Measurements from ENCODE around the gene LIMS2. TPM values are rescaled to one million over a fixed set of nuclear protein-coding genes. Genes with fewer than 3 reads are reported as not detected.

LIMS2 gene
- total and polyA plus RNA-seq, 4 donors, result 6.0 to 177 (median 73.3) TPM

GRCh38 chr2:127701651-127702394 lies 26.5 kb upstream of the LIMS2 start:
- Histone ChIP-seq H3K4me1 (ENCODE audit: control insufficient read depth, insufficient read depth, low read length) (peaks cover 27% of the 10 kb centered on the region), H3K9me3 (ENCODE audit: control insufficient read depth, insufficient read depth, low read length) (no peaks in the 10 kb centered on the region), H3K4me3 (ENCODE audit: low read depth, low read length) (peak overlapping the region; percentile 73), H3K36me3 (ENCODE audit: control insufficient read depth, insufficient read depth, low read length) (peaks cover 17% of the 10 kb centered on the region), H3K27me3 (ENCODE audit: control insufficient read depth, insufficient read depth, low read length) (no peaks in the 10 kb centered on the region), H3K27ac (ENCODE audit: low read depth, low read length) (peak overlapping the region; percentile 95)
- DNase-seq (ENCODE audit: low read depth in 4 of 6, low spot score in 6 of 6), result peak in 5 of 6 donors; percentile 24 to 87 (median 57)
- under 1% methylated on average over 108 of the region's 108 CpGs for whole genome bisulfite sequencing (ENCODE audit: insufficient coverage)

GRCh38 chr2:127701193-127701650 lies 25.9 kb upstream of the LIMS2 start, which contains the start of gene SFT2D3:
TSS of gene SFT2D3 (plus strand) at chr2:127701497. CDS start at chr2:127701529, 32 bp downstream.
- H3K4me1 ChIP-seq (ENCODE audit: control insufficient read depth, insufficient read depth, low read length), result peaks cover 22% of the 10 kb centered on the region
- H3K9me3 ChIP-seq (ENCODE audit: control insufficient read depth, insufficient read depth, low read length), result no peaks in the 10 kb centered on the region
- peak within 1 kb of the TSS; percentile 73 for H3K4me3 ChIP-seq (ENCODE audit: low read depth, low read length)
- DNase-seq (ENCODE audit: low read depth in 4 of 6, low spot score in 6 of 6), result peak; percentile 68 to 97 (median 81)
- H3K27me3 ChIP-seq (ENCODE audit: control insufficient read depth, insufficient read depth, low read length), result no peaks in the 10 kb centered on the region
- WGBS (ENCODE audit: insufficient coverage), result 0% methylated on average over 44 of the region's 44 CpGs
- H3K27ac ChIP-seq (ENCODE audit: low read depth, low read length), result peak within 1 kb of the TSS; percentile 95
- peaks cover 12% of the 10 kb centered on the region for H3K36me3 ChIP-seq (ENCODE audit: control insufficient read depth, insufficient read depth, low read length)

DNA sequence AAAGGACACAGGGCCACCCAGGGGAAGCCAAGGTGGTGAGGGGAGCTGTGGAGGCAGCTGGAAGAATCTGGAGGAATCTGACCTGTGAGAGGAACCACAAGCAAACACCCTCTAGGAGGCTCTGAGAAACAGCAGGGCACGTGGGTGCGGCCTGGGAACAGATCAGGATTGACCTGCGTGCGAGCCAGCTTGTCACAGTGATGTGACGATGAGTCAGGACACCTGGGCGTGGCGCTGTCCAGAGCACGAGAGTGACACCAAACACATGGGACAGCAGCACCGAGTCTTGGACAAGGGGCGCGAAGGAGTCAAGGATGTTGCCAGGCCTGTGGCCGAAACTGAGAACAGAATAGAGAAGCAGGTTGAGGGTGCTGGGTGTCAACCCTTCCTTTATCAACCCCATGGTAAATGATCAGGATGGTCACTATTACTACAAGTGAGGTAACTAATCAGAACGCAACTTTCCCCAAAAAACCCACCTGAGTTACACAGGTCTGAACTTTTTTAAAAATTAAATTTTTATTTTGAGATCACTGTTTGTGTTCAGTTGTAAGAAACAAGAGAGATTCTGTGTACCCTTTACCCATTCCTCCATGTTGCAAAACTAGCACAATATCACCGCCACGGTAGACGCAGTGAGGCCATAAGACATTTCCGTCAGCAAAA lies 25.3 kb upstream of the LIMS2 start:
- Histone ChIP-seq H3K27ac (ENCODE audit: low read depth, low read length) (peak overlapping the region; percentile 95), H3K36me3 (ENCODE audit: control insufficient read depth, insufficient read depth, low read length) (peaks cover 8% of the 10 kb centered on the region), H3K9me3 (ENCODE audit: control insufficient read depth, insufficient read depth, low read length) (no peaks in the 10 kb centered on the region), H3K27me3 (ENCODE audit: control insufficient read depth, insufficient read depth, low read length) (no peaks in the 10 kb centered on the region), H3K4me3 (ENCODE audit: low read depth, low read length) (peak overlapping the region; percentile 73), H3K4me1 (ENCODE audit: control insufficient read depth, insufficient read depth, low read length) (peaks cover 23% of the 10 kb centered on the region)
- DNase-seq (ENCODE audit: low read depth in 4 of 6, low spot score in 6 of 6), result peak in 1 of 6 donors; percentile 1
- WGBS (ENCODE audit: insufficient coverage), result 47% methylated on average over 9 of the region's 17 CpGs

DNA sequence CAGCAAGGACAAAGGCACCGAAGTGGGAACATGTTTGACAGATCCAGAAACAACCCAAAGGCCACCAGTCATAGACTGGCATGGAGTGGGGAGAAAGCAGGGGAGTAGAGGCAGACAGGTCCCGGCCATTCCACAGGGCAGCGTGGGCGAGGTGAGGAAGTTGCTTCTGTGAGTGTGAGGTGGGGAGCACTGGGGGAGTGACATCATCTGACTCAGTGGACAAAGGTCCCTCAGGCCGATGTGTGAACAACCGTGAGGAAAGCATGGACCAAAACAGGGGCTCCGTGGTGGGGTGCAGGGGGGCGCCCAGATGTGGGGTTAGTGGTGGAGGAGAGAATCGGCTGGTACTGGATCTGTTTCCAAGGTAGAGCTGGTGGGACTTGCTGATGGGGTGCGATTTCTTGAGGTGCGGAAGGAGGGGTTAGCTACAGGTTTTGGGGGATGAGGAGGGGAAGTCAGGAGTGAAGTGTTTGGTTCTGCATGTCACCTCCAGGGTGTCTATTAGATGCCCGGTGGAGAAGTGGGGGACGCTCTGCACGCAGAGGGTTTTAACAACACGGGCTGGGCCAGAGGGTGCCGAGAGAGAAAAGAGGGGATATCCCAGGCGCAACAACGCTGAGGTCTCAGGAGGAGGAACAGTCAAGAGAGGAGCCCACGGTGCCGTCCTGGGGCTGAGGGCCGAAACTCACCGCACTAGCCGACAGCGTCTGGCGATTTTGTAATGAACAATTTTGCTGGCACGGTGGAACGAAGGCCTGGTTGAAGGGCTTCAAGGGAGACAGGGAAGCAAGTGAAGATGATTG lies 23.4 kb upstream of the LIMS2 start:
- Histone ChIP-seq H3K27me3 (ENCODE audit: control insufficient read depth, insufficient read depth, low read length) (no peaks in the 10 kb centered on the region), H3K9me3 (ENCODE audit: control insufficient read depth, insufficient read depth, low read length) (no peaks in the 10 kb centered on the region), H3K27ac (ENCODE audit: low read depth, low read length) (no peak overlapping the region), H3K36me3 (ENCODE audit: control insufficient read depth, insufficient read depth, low read length) (peaks cover 5% of the 10 kb centered on the region), H3K4me1 (ENCODE audit: control insufficient read depth, insufficient read depth, low read length) (peaks cover 20% of the 10 kb centered on the region), H3K4me3 (ENCODE audit: low read depth, low read length) (no peak overlapping the region)
- DNase-seq (ENCODE audit: low read depth in 4 of 6, low spot score in 6 of 6), result no peak
- WGBS (ENCODE audit: insufficient coverage), result 91% methylated on average over 25 of the region's 27 CpGs

DNA sequence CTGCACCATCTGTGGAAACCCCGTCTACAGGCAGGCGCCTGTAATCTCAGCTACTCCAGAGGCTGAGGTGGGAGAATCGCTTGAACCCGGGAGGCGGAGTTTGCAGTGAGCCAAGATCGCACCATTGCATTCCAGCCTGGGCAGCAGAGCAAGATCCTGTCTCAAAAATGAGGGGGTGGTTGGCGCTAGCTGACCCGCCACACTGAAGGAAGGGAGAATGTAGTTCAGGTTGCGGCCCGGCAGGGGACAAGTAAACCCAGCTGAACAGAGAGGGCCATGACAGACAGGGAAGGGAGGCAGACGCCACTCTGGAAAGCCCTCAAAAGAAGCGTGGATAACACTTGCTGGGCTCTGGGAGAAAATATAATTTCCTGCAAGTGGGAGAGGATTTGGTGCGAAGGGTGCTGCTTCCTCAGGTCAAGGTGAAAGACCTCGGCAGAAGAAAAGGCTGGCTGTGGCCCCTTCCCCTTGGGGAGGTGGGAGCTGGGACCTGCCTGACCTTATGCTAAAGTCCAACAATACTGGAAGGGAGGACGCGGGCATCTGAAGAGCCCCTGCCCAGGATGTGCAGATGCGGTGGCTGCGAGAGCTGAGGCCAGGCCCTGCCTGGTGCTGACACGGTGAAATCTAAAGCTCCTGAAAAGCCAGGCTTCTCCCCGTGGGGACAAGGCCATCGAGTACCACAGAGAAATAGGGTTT lies 22.3 kb upstream of the LIMS2 start:
- WGBS (ENCODE audit: insufficient coverage), result 92% methylated on average over 21 of the region's 21 CpGs
- no peak for DNase-seq (ENCODE audit: low read depth in 4 of 6, low spot score in 6 of 6)
- H3K4me1 ChIP-seq (ENCODE audit: control insufficient read depth, insufficient read depth, low read length), result peaks cover 13% of the 10 kb centered on the region

GRCh38 chr2:127695491-127696472 lies 20.5 kb upstream of the LIMS2 start:
- peaks cover 9% of the 10 kb centered on the region for H3K4me1 ChIP-seq (ENCODE audit: control insufficient read depth, insufficient read depth, low read length)
- peak in 2 of 6 donors; percentile 48 to 59 for DNase-seq (ENCODE audit: low read depth in 4 of 6, low spot score in 6 of 6)
- no peak overlapping the region for H3K4me3 ChIP-seq (ENCODE audit: low read depth, low read length)
- no peak overlapping the region for H3K27ac ChIP-seq (ENCODE audit: low read depth, low read length)
- WGBS (ENCODE audit: insufficient coverage), result 45% methylated on average over 50 of the region's 52 CpGs
- H3K36me3 ChIP-seq (ENCODE audit: control insufficient read depth, insufficient read depth, low read length), result peaks cover 5% of the 10 kb centered on the region
- H3K27me3 ChIP-seq (ENCODE audit: control insufficient read depth, insufficient read depth, low read length), result no peaks in the 10 kb centered on the region
- H3K9me3 ChIP-seq (ENCODE audit: control insufficient read depth, insufficient read depth, low read length), result no peaks in the 10 kb centered on the region

More for the DNA sequence above, 22.3 kb upstream of the LIMS2 start:
- no peak overlapping the region for H3K4me3 ChIP-seq (ENCODE audit: low read depth, low read length)
- H3K27me3 ChIP-seq (ENCODE audit: control insufficient read depth, insufficient read depth, low read length), result no peaks in the 10 kb centered on the region
- H3K9me3 ChIP-seq (ENCODE audit: control insufficient read depth, insufficient read depth, low read length), result no peaks in the 10 kb centered on the region
- no peak overlapping the region for H3K27ac ChIP-seq (ENCODE audit: low read depth, low read length)
- peaks cover 5% of the 10 kb centered on the region for H3K36me3 ChIP-seq (ENCODE audit: control insufficient read depth, insufficient read depth, low read length)

- no peak for DNase-seq (ENCODE audit: low read depth in 4 of 6, low spot score in 6 of 6)
- Histone ChIP-seq H3K4me3 (ENCODE audit: low read depth, low read length) (no peak overlapping the region), H3K9me3 (ENCODE audit: control insufficient read depth, insufficient read depth, low read length) (peaks cover 2% of the 10 kb centered on the region), H3K27me3 (ENCODE audit: control insufficient read depth, insufficient read depth, low read length) (no peaks in the 10 kb centered on the region), H3K27ac (ENCODE audit: low read depth, low read length) (no peak overlapping the region), H3K4me1 (ENCODE audit: control insufficient read depth, insufficient read depth, low read length) (peaks cover 4% of the 10 kb centered on the region), H3K36me3 (ENCODE audit: control insufficient read depth, insufficient read depth, low read length) (peaks cover 5% of the 10 kb centered on the region)
- 99% methylated on average over 6 of the region's 9 CpGs for WGBS (ENCODE audit: insufficient coverage)
Measured at GRCh38 chr2:127694986-127695385, 19.7 kb upstream of the LIMS2 start.

DNA sequence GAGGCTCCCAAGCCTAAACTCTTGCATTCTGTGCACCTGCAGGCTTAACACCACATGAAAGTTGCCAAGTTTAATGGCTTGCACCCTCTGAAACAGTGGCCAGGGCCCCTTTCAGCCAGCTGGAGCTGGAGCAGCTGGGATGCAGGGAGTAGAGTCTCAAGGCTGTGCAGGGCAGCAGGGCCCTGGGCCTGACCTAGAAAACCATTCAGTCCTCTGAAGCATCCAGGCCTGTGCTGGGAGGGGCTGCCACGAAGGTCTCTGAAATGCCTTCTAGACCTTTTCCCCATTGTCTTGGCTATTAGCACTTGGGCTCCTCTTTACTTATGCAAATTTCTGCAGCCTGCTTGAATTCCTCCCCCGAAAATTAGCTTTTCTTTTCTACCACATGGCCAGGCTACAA lies 15.4 kb upstream of the LIMS2 start:
- H3K27ac ChIP-seq (ENCODE audit: low read depth, low read length), result no peak overlapping the region
- H3K36me3 ChIP-seq (ENCODE audit: control insufficient read depth, insufficient read depth, low read length), result no peaks in the 10 kb centered on the region
- H3K9me3 ChIP-seq (ENCODE audit: control insufficient read depth, insufficient read depth, low read length), result peaks cover 2% of the 10 kb centered on the region
- DNase-seq (ENCODE audit: low read depth in 4 of 6, low spot score in 6 of 6), result no peak
- no peaks in the 10 kb centered on the region for H3K4me1 ChIP-seq (ENCODE audit: control insufficient read depth, insufficient read depth, low read length)
- WGBS (ENCODE audit: insufficient coverage), result 81% methylated on average over 2 of the region's 2 CpGs
- H3K4me3 ChIP-seq (ENCODE audit: low read depth, low read length), result no peak overlapping the region
- no peaks in the 10 kb centered on the region for H3K27me3 ChIP-seq (ENCODE audit: control insufficient read depth, insufficient read depth, low read length)
